Nephron progenitor cell (in vitro differentiated cells): ENCODE results near the gene POLA1.

Source experiments
- DNase-seq: peaks from one replicate; pipeline ENCODE4 v3.0.0; 2021
- H3K27ac Mint-ChIP-seq: 2 replicates; pipeline ENCODE4 v1.8.0; 2021; ENCODE audit warnings: mild to moderate bottlenecking, moderate library complexity, mixed read lengths
- H3K27me3 Mint-ChIP-seq: 2 replicates; pipeline ENCODE4 v1.8.0; 2021; ENCODE audit warnings: mild to moderate bottlenecking, low read depth, mixed read lengths; ENCODE audit not compliant: poor library complexity
- H3K36me3 Mint-ChIP-seq: 2 replicates; pipeline ENCODE4 v1.8.0; 2021; ENCODE audit warnings: low read depth, mixed read lengths
- H3K4me1 Mint-ChIP-seq: 2 replicates; pipeline ENCODE4 v1.8.0; 2021; ENCODE audit warnings: mixed read lengths
- H3K4me3 Mint-ChIP-seq: 2 replicates; pipeline ENCODE4 v1.8.0; 2021; ENCODE audit warnings: mild to moderate bottlenecking, moderate library complexity, mixed read lengths
- H3K9me3 Mint-ChIP-seq: 2 replicates; pipeline ENCODE4 v1.8.0; 2021; ENCODE audit warnings: mild to moderate bottlenecking, moderate library complexity, mixed read lengths
- CTCF ChIP-seq: fragments of 200-600 bp; sonication (generic); IDR thresholded peaks from 2 replicates; pipeline ENCODE4 v1.5.0; 2021; ENCODE audit warnings: antibody characterized with exemption

Gene POLA1

GRCh38 chrX:25009407-25009806 lies 315.7 kb downstream of the POLA1 start:
- no peak overlapping the region for H3K27ac Mint-ChIP-seq
- no peak for TF ChIP-seq CTCF

GRCh38 chrX:25010784-25011588 lies 317.3 kb downstream of the POLA1 start:
- Mint-ChIP-seq H3K36me3 (no peaks in the 10 kb centered on the region), H3K9me3 (peaks cover 3% of the 10 kb centered on the region), H3K27me3 (peaks cover 97% of the 10 kb centered on the region), H3K27ac (no peak overlapping the region), H3K4me3 (no peak overlapping the region), H3K4me1 (peaks cover 10% of the 10 kb centered on the region)
- no peak for TF ChIP-seq CTCF
- DNase-seq = no peak

More at GRCh38 chrX:25009407-25009806, 315.7 kb downstream of the POLA1 start:
- DNase-seq = no peak
- H3K27me3 Mint-ChIP-seq = peaks cover 97% of the 10 kb centered on the region
- no peaks in the 10 kb centered on the region for H3K36me3 Mint-ChIP-seq
- H3K9me3 Mint-ChIP-seq = peaks cover 3% of the 10 kb centered on the region
- no peak overlapping the region for H3K4me3 Mint-ChIP-seq
- peaks cover 15% of the 10 kb centered on the region for H3K4me1 Mint-ChIP-seq

- peak; percentile 19 for DNase-seq
- H3K27ac Mint-ChIP-seq = no peak overlapping the region
- TF ChIP-seq CTCF = no peak
- H3K9me3 Mint-ChIP-seq = peaks cover 6% of the 10 kb centered on the region
- H3K4me3 Mint-ChIP-seq = no peak overlapping the region
- H3K27me3 Mint-ChIP-seq = peaks cover 97% of the 10 kb centered on the region
- peaks cover 5% of the 10 kb centered on the region for H3K4me1 Mint-ChIP-seq
- H3K36me3 Mint-ChIP-seq = no peaks in the 10 kb centered on the region
These were observed 318.1 kb downstream of the POLA1 start for GRCh38 chrX:25011589-25012432.

GRCh38 chrX:25012433-25012735 lies 318.7 kb downstream of the POLA1 start:
- peak; percentile 51 for DNase-seq
- Mint-ChIP-seq H3K27ac (no peak overlapping the region), H3K27me3 (peaks cover 97% of the 10 kb centered on the region), H3K9me3 (peaks cover 11% of the 10 kb centered on the region), H3K4me1 (peaks cover 8% of the 10 kb centered on the region), H3K4me3 (peak overlapping the region; percentile 45), H3K36me3 (no peaks in the 10 kb centered on the region)
- no peak for TF ChIP-seq CTCF

GRCh38 chrX:25012793-25013631 lies 319.3 kb downstream of the POLA1 start:
- no peak for TF ChIP-seq CTCF
- peak; percentile 35 for DNase-seq
- peaks cover 97% of the 10 kb centered on the region for H3K27me3 Mint-ChIP-seq
- H3K9me3 Mint-ChIP-seq = peaks cover 11% of the 10 kb centered on the region
- H3K27ac Mint-ChIP-seq = no peak overlapping the region
- H3K4me1 Mint-ChIP-seq = peaks cover 12% of the 10 kb centered on the region
- H3K4me3 Mint-ChIP-seq = peak overlapping the region; percentile 54
- no peaks in the 10 kb centered on the region for H3K36me3 Mint-ChIP-seq
